Esophagus muscularis mucosa (tissue), 4 donors: Measurements from ENCODE around the gene KIAA1755. TPM values are rescaled to one million over a fixed set of nuclear protein-coding genes. Genes with fewer than 3 reads are reported as not detected.

Source experiments
- DNase-seq: peaks from one replicate; pipeline ENCODE4 v3.0.0-alpha.2; 2017; ENCODE audit errors: extremely low spot score
- H3K27ac ChIP-seq, 4 donors: fragments of 200-600 bp; sonication (generic); replicated peaks in 1 of 4; 1 replicate in 3 of 4; 2 replicates in 1 of 4; pipeline ENCODE4 v1.5.1; 2016 to 2019; ENCODE audit warnings: mild to moderate bottlenecking in 1 of 4
- H3K27me3 ChIP-seq, 4 donors: fragments of 200-600 bp; sonication (generic); one replicate each; pipeline versions ENCODE4 v1.5.1 to v1.6.0; 2016 to 2019
- H3K36me3 ChIP-seq, 4 donors: fragments of 200-600 bp; sonication (generic); one replicate each; pipeline ENCODE4 v1.5.1; 2016 to 2019
- H3K4me1 ChIP-seq, 4 donors: fragments of 200-600 bp; sonication (generic); one replicate each; pipeline ENCODE4 v1.5.1; 2016 to 2019
- H3K4me3 ChIP-seq, 4 donors: fragments of 200-600 bp; sonication (generic); 1 replicate in 2 of 4; 2 replicates in 2 of 4; pipeline ENCODE4 v1.5.1; 2016 to 2019; ENCODE audit warnings: mild to moderate bottlenecking in 4 of 4, moderate library complexity in 1 of 4
- H3K9me3 ChIP-seq, 4 donors: fragments of 200-600 bp; sonication (generic); 1 replicate in 3 of 4; 2 replicates in 1 of 4; pipeline ENCODE4 v1.5.1; 2016 to 2019
- CTCF ChIP-seq, 3 experiments: fragments of 200-600 bp in 2 of 3; fragments of 450-650 bp in 1 of 3; sonication (generic) in 2 of 3; IDR thresholded peaks; one replicate each; pipeline ENCODE4 v1.5.1; 2017 to 2019; ENCODE audit warnings: antibody characterized with exemption in 3 of 3, mild to moderate bottlenecking in 2 of 3, moderate library complexity in 1 of 3
- EP300 ChIP-seq: sonication (generic); formaldehyde crosslinking; IDR thresholded peaks from one replicate; pipeline ENCODE4 v1.6.1; 2017; ENCODE audit warnings: antibody characterized with exemption
- POLR2A ChIP-seq: fragments of 450-650 bp; IDR thresholded peaks from one replicate; pipeline ENCODE4 v1.6.1; 2017; ENCODE audit warnings: antibody characterized with exemption, moderate library complexity, mild to moderate bottlenecking, low read depth
- POLR2AphosphoS5 ChIP-seq, 2 donors: sonication (generic); formaldehyde crosslinking; IDR thresholded peaks; one replicate each; pipeline ENCODE4 v1.6.1; 2017; ENCODE audit warnings: antibody characterized with exemption in 2 of 2
- WGBS: methylation state at CpG from one replicate; pipeline ENCODE4 v1.1.5; 2018; 5-methylcytosine and 5-hydroxymethylcytosine counted together
- intact Hi-C: fragments of 100-400 bp; cut with DNase I; formaldehyde crosslinking; loops from one replicate; pipeline ENCODE4 v1.15.1; 2023
- total RNA-seq, 4 donors: library from RNA; depleted of rRNA; stranded (reverse); fragments of >200 nt; gene quantifications; one replicate each; pipeline versions ENCODE4 v1.1.0 to v1.2.1, GENCODE V29; 2016

The KIAA1755 gene
- total RNA-seq, 4 donors from 2014 or later = 7.3 to 13.3 (median 8.5) TPM

DNA sequence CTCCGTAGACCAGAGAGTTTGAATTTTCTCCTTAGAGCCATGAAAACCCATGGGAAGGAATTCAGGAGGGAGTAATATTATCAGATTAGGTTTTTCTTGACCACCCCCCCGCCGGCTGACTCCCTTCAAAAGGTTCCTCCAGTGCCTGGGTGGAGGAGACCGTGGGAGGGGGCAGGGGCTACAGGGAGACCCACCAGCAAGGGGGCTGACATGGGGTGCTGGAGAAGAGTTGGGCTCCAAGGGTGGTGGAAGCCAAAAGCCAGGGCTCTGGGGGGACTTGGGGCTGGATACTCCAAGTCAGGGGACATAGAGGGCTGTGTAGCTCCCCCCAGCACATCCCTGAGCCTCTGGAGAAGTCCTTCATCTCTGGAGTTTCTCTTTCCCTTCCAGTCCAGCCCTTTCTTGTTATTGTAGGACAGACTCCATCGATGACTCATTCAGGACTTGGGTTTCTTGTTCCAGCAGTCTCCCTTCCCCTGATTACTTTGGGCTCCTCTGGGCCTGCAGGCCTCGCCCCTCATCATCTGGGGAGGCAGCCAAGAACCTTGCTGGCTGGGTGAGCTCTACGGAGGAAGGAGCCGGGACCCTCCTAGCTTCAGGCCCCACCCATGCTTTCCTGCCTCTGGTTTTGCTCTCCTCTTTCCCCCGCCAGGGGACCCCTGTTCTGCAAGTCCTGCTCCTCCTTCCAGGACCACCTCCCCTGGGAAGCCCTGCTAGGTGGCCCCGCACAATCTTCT is 10.5 kb upstream of the KIAA1755 start:
- 53% methylated on average over 10 of the region's 10 CpGs for WGBS
- H3K27ac ChIP-seq = peak overlapping the region; percentile 9 to 62 (median 55)
- H3K9me3 ChIP-seq = no peaks in the 10 kb centered on the region
- DNase-seq = no peak
- H3K4me1 ChIP-seq = peaks cover 12 to 35% (median 24%) of the 10 kb centered on the region in 4 donors
- no peak overlapping the region for H3K4me3 ChIP-seq
- TF ChIP-seq POLR2AphosphoS5 (IDR thresholded peaks at IDR 0.05) = peak in 1 of 2 donors; percentile 51
- no peak for TF ChIP-seq CTCF (IDR thresholded peaks at IDR 0.05)
- TF ChIP-seq POLR2A = no peak
- TF ChIP-seq EP300 = no peak
- no peaks in the 10 kb centered on the region for H3K36me3 ChIP-seq
- H3K27me3 ChIP-seq = no peaks in the 10 kb centered on the region
- intact Hi-C loops = no loop called here

GRCh38 chr20:38269715-38270114 is 9.2 kb upstream of the KIAA1755 start:
- WGBS = 88% methylated on average over 6 of the region's 6 CpGs
- H3K27me3 ChIP-seq = no peaks in the 10 kb centered on the region
- peaks cover 12 to 35% (median 24%) of the 10 kb centered on the region in 4 donors for H3K4me1 ChIP-seq
- no peak for TF ChIP-seq POLR2A
- no peaks in the 10 kb centered on the region for H3K9me3 ChIP-seq
- H3K36me3 ChIP-seq = no peaks in the 10 kb centered on the region
- intact Hi-C loops = no loop called here
- H3K27ac ChIP-seq = no peak overlapping the region
- no peak overlapping the region for H3K4me3 ChIP-seq
- no peak for DNase-seq

GRCh38 chr20:38269040-38269439 is 8.5 kb upstream of the KIAA1755 start:
- Histone ChIP-seq H3K4me1 (peaks cover 12 to 35% (median 24%) of the 10 kb centered on the region in 4 donors), H3K36me3 (no peaks in the 10 kb centered on the region), H3K9me3 (no peaks in the 10 kb centered on the region), H3K27ac (no peak overlapping the region), H3K27me3 (no peaks in the 10 kb centered on the region), H3K4me3 (no peak overlapping the region)
- intact Hi-C loops = no loop called here
- WGBS = 88% methylated on average over 3 of the region's 3 CpGs
- no peak for DNase-seq
- no peak for TF ChIP-seq EP300
- TF ChIP-seq POLR2AphosphoS5 (IDR thresholded peaks at IDR 0.05) = no peak
- no peak for TF ChIP-seq POLR2A

GRCh38 chr20:38267901-38268514 is 7.5 kb upstream of the KIAA1755 start:
- Histone ChIP-seq H3K27me3 (no peaks in the 10 kb centered on the region), H3K9me3 (no peaks in the 10 kb centered on the region), H3K4me3 (no peak overlapping the region), H3K36me3 (no peaks in the 10 kb centered on the region), H3K27ac (no peak overlapping the region), H3K4me1 (peaks cover 12 to 31% (median 23%) of the 10 kb centered on the region in 4 donors)
- 80% methylated on average over 5 of the region's 5 CpGs for WGBS
- TF ChIP-seq EP300 (no peak), CTCF (IDR thresholded peaks at IDR 0.05) (no peak), POLR2AphosphoS5 (IDR thresholded peaks at IDR 0.05) (no peak), POLR2A (no peak)
- intact Hi-C loops = no loop called here
- no peak for DNase-seq

DNA sequence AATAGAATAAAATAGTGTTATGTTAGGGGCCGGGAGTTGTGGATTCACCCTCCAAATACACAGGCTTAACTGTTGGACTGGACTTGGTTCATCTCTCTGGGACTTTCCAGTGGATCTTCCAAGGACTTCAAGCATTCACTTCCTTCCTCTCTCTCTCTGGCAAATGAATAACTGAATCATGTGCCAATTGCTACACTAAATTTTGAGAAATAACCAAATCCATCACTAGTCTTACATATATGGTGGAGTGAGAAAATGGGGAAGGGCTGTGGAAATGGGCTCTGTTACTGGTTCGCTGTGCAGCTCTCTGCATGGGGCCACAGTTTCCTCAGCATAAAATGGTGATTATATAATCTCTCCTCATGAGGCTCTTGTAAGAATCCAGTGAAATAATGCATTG is 6.8 kb upstream of the KIAA1755 start:
- Histone ChIP-seq H3K9me3 (no peaks in the 10 kb centered on the region), H3K27ac (no peak overlapping the region)
- TF ChIP-seq CTCF (IDR thresholded peaks at IDR 0.05) = no peak
- no peak for TF ChIP-seq POLR2AphosphoS5 (IDR thresholded peaks at IDR 0.05)
- no peak for TF ChIP-seq EP300
- TF ChIP-seq POLR2A = no peak

More for the DNA sequence above, 6.8 kb upstream of the KIAA1755 start:
- 68% methylated on average over 2 of the region's 2 CpGs for WGBS
- Histone ChIP-seq H3K4me1 (peaks cover 12 to 28% (median 20%) of the 10 kb centered on the region in 4 donors), H3K27me3 (peaks cover 0 to 1% (median 0%) of the 10 kb centered on the region in 4 donors), H3K36me3 (no peaks in the 10 kb centered on the region), H3K4me3 (no peak overlapping the region)
- no peak for DNase-seq
- intact Hi-C loops = no loop called here
